HCT116 (cell line): Measurements from ENCODE around the gene ARID5A. TPM values are rescaled to one million over a fixed set of nuclear protein-coding genes. Genes with fewer than 3 reads are reported as not detected.

ENCODE experiments used
- ATAC-seq: fragments of 200-7000 bp; cut with Tn5 transposase; 2 replicates; pipeline ENCODE4 v1.9.1; 2020; ENCODE audit warnings: mild to moderate bottlenecking, moderate library complexity
- BruUV-seq: library from RNA; stranded (reverse); fragments of 400-500 nt; replicated peaks from 2 replicates; lab custom pipeline; 2021; lab: Mats Ljungman, UMichigan
- CTCF ChIA-PET: fragments of 300-600 bp; sonication (Branson Sonifier 250); formaldehyde crosslinking; loops from one replicate; lab custom pipeline; 2021; ENCODE audit warnings: antibody characterized with exemption; lab: Charles Lee
- POLR2A ChIA-PET: fragments of 300-600, 350-600 bp; sonication (Branson Sonifier 250); formaldehyde crosslinking; loops from one replicate; lab custom pipeline; 2021; ENCODE audit warnings: antibody characterized with exemption; lab: Charles Lee
- RAD21 ChIA-PET, 2 experiments: fragments of 300-600 bp; sonication (Branson Sonifier 250); formaldehyde crosslinking; loops; one replicate each; lab custom pipeline; 2023; ENCODE audit warnings: low total read pairs in 2 of 2; ENCODE audit not compliant: uncharacterized antibody in 2 of 2, unreplicated experiment in 2 of 2, low non-redundant PET in 1 of 2; lab: Charles Lee
- DNase-seq: peaks from one replicate; pipeline ENCODE4 v3.0.0-alpha.2; 2010; ENCODE audit warnings: low read depth, low spot score
- H2AFZ ChIP-seq: fragments of 200-600 bp; shearing (Covaris generic), sonication (generic); 2 replicates; pipeline ENCODE4 v1.6.1; 2017; ENCODE audit warnings: low read depth, mixed run types, mixed read lengths, antibody characterized with exemption, low read length; ENCODE audit not compliant: poor library complexity, severe bottlenecking
- H3K27ac ChIP-seq: 2 replicates; pipeline ENCODE4 v1.5.1; 2012; ENCODE audit warnings: low read depth, low read length
- H3K27me3 ChIP-seq: fragments of 200-600 bp; sonication (generic); 2 replicates; pipeline ENCODE4 v1.6.1; 2016; ENCODE audit warnings: mixed run types, low read length, mixed read lengths; ENCODE audit not compliant: insufficient read depth
- H3K36me3 ChIP-seq, 2 experiments: fragments of 200-500 bp in 1 of 2; fragments of 200-600 bp in 1 of 2; sonication (Bioruptor generic) in 1 of 2; sonication (generic) in 1 of 2; 2 replicates each; pipeline versions ENCODE4 v1.5.1 to v1.6.1; 2014 to 2016; ENCODE audit warnings: low read length in 2 of 2, inconsistent platforms in 1 of 2, mixed read lengths in 1 of 2, mixed run types in 1 of 2; ENCODE audit not compliant: insufficient read depth in 2 of 2, control insufficient read depth in 1 of 2
- H3K4me1 ChIP-seq, 2 experiments: fragments of 200-600 bp in 1 of 2; sonication (generic) in 1 of 2; 2 replicates each; pipeline versions ENCODE4 v1.5.1 to v1.6.1; 2012 to 2017; ENCODE audit warnings: low read length in 2 of 2, inconsistent platforms in 1 of 2, mild to moderate bottlenecking in 1 of 2, mixed read lengths in 1 of 2, mixed run types in 1 of 2, moderate library complexity in 1 of 2; ENCODE audit not compliant: insufficient read depth in 2 of 2, control insufficient read depth in 1 of 2
- H3K4me2 ChIP-seq: fragments of 200-600 bp; sonication (generic); 2 replicates; pipeline ENCODE4 v1.6.1; 2017; ENCODE audit warnings: mixed run types, low read length, mixed read lengths
- H3K4me3 ChIP-seq, 2 experiments: fragments of 200-600 bp in 1 of 2; sonication (generic) in 1 of 2; replicated peaks in 1 of 2; 2 replicates each; pipeline ENCODE4 v1.5.1; 2011 to 2016; ENCODE audit warnings: low read length in 2 of 2, control low read depth in 1 of 2, low read depth in 1 of 2, mild to moderate bottlenecking in 1 of 2, mixed read lengths in 1 of 2, mixed run types in 1 of 2
- H3K79me2 ChIP-seq: fragments of 200-600 bp; sonication (generic); 2 replicates; pipeline ENCODE4 v1.6.1; 2017; ENCODE audit warnings: mild to moderate bottlenecking, mixed run types, low read length, moderate library complexity, mixed read lengths; ENCODE audit not compliant: insufficient read depth
- H3K9ac ChIP-seq: fragments of 200-600 bp; sonication (generic); 2 replicates; pipeline ENCODE4 v1.6.1; 2016; ENCODE audit warnings: low read length, mixed read lengths
- H3K9me2 ChIP-seq: fragments of 200-600 bp; sonication (generic), shearing (Covaris generic); 2 replicates; pipeline ENCODE4 v1.6.1; 2017; ENCODE audit warnings: mixed run types, mild to moderate bottlenecking, moderate library complexity; ENCODE audit not compliant: insufficient read depth
- H3K9me3 ChIP-seq, 2 experiments: fragments of 200-500 bp in 1 of 2; fragments of 200-600 bp in 1 of 2; sonication (Bioruptor generic) in 1 of 2; sonication (generic) in 1 of 2; 2 replicates each; pipeline ENCODE4 v1.6.1; 2014 to 2017; ENCODE audit warnings: low read length in 2 of 2, mixed read lengths in 2 of 2, inconsistent platforms in 1 of 2, low read depth in 1 of 2, mild to moderate bottlenecking in 1 of 2, mixed run types in 1 of 2, moderate library complexity in 1 of 2; ENCODE audit not compliant: control insufficient read depth in 1 of 2, insufficient read depth in 1 of 2
- H4K20me1 ChIP-seq: fragments of 200-600 bp; sonication (generic), shearing (Covaris generic); 2 replicates; pipeline ENCODE4 v1.6.1; 2017; ENCODE audit warnings: mixed run types, mild to moderate bottlenecking, moderate library complexity; ENCODE audit not compliant: insufficient read depth
- ATF3 ChIP-seq: IDR thresholded peaks from 2 replicates; pipeline ENCODE4 v1.6.1; 2012
- CTCF ChIP-seq, 3 experiments: fragments of 200-600 bp in 1 of 3; sonication (generic) in 1 of 3; IDR thresholded peaks in 2 of 3; conservative IDR thresholded peaks in 1 of 3; 2 replicates each; pipeline ENCODE4 v1.5.1; 2012 to 2017; ENCODE audit warnings: low read depth in 2 of 3, low read length in 2 of 3, antibody characterized with exemption in 1 of 3, borderline replicate concordance in 1 of 3, control low read depth in 1 of 3, mild to moderate bottlenecking in 1 of 3, mixed read lengths in 1 of 3, mixed run types in 1 of 3, moderate library complexity in 1 of 3; ENCODE audit not compliant: insufficient read depth in 1 of 3
- JUND ChIP-seq: IDR thresholded peaks from 2 replicates; pipeline ENCODE4 v1.6.1; 2012
- POLR2A ChIP-seq: IDR thresholded peaks from 2 replicates; pipeline ENCODE4 v1.7.0; 2011; ENCODE audit warnings: borderline replicate concordance; ENCODE audit not compliant: insufficient read depth, insufficient read length; ENCODE audit errors: extremely low read depth
- TCF7L2 ChIP-seq: IDR thresholded peaks from 2 replicates; pipeline ENCODE4 v1.7.0; 2011; ENCODE audit warnings: borderline replicate concordance, inconsistent platforms; ENCODE audit not compliant: insufficient read depth, insufficient read length; ENCODE audit errors: extremely low read depth
- intact Hi-C: fragments of 100-400 bp; cut with micrococcal nuclease; formaldehyde crosslinking; loops from 2 replicates; pipeline ENCODE4 v1.10.0; 2022
- total RNA-seq: library from RNA; stranded (reverse); gene quantifications from one replicate; pipeline ENCODE4 v1.2.1, GENCODE V29; 2021; ENCODE audit not compliant: unreplicated experiment

Gene ARID5A
- total RNA-seq, 1 experiment from 2014 or later, result 8.2 TPM

- POLR2A ChIA-PET, result no interaction called here
- Histone ChIP-seq H3K9ac (no peak overlapping the region), H3K36me3 (no peaks in the 10 kb centered on the region), H3K4me2 (no peak overlapping the region), H3K9me2 (no peaks in the 10 kb centered on the region), H3K27me3 (no peaks in the 10 kb centered on the region), H3K9me3 (no peaks in the 10 kb centered on the region), H3K4me3 (no peak overlapping the region), H4K20me1 (no peaks in the 10 kb centered on the region), H2AFZ (no peak overlapping the region), H3K27ac (no peak overlapping the region), H3K79me2 (no peaks in the 10 kb centered on the region), H3K4me1 (no peaks in the 10 kb centered on the region)
- RAD21 ChIA-PET, result no interaction called here
- no TSS peak for BruUV-seq
- intact Hi-C loops, result no loop called here
- CTCF ChIA-PET, result no interaction called here
- ATAC-seq (no peak), DNase-seq (no peak)
- no peak for TF ChIP-seq TCF7L2
- TF ChIP-seq JUND, result no peak
- peak in 2 of 3 experiments; percentile 11 to 24; a peak in 1 of 6 replicates for TF ChIP-seq CTCF (IDR thresholded peaks at IDR 0.05 in 2 of 3, conservative IDR thresholded peaks at IDR 0.05 in 1 of 3; ENCODE audit: borderline replicate concordance in 1 of 3, insufficient read depth in 1 of 3, low read depth in 2 of 3, low read length in 2 of 3)
Measured at GRCh38 chr2:96574364-96574763, 37.8 kb downstream of the ARID5A start.

GRCh38 chr2:96575785-96576456 lies 39.4 kb downstream of the ARID5A start:
- DNase-seq (no peak), ATAC-seq (no peak)
- Histone ChIP-seq H3K27ac (no peak overlapping the region), H3K79me2 (no peaks in the 10 kb centered on the region), H3K36me3 (no peaks in the 10 kb centered on the region), H2AFZ (no peak overlapping the region), H3K4me3 (no peak overlapping the region), H3K9me3 (no peaks in the 10 kb centered on the region), H3K27me3 (no peaks in the 10 kb centered on the region), H3K4me2 (no peak overlapping the region), H3K9me2 (no peaks in the 10 kb centered on the region), H3K4me1 (no peaks in the 10 kb centered on the region), H4K20me1 (no peaks in the 10 kb centered on the region), H3K9ac (no peak overlapping the region)
- POLR2A ChIA-PET, result no interaction called here
- TF ChIP-seq POLR2A (no peak), ATF3 (no peak)
- BruUV-seq, result no TSS peak
- RAD21 ChIA-PET, result no interaction called here
- CTCF ChIA-PET, result interaction anchor here (1.3 kb wide), 1 partner anchor 26 kb away, joined by 4 read pairs; no protein-coding TSS in a partner anchor
- intact Hi-C loops, result no loop called here
